ENCODE results near the gene ACTG2.

ACTG2 gene

DNA sequence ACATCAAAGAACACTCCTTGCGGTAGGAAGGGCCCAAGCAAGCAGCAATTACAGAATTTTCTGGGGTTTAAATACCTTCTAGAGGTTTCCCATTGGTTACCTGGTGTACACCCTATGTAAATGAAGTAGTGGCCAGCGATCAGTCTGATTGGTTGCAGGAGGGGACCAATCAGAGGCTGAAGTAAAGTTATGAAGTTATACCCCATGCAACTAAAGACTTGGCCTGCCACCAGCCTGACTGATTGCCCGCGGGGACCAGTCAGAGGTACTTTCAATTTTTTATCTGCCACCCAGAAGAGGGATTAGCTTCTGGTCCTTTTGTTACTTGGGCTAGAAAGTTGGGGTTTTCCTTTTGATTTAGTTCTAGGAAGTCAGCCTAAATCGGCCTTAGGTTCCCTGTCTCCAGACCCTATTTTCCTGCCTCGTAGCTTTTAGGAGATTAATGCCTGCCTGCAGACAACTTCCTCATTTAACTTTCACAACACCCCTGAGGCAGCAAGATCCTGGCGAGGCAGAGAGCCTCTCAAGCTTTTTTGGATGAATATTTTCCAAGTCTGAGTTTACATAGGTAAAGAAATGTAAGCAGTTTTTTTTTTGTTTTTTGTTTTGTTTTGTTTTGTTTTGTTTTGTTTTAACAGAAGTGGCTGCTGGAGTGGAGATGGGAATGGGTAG is 32.4 kb downstream of the ACTG2 start:
- peak in 1 of 2 experiments; percentile 77 for DNase-seq (ENCODE audit: low read depth in 1 of 2, low spot score in 1 of 2)
- in situ Hi-C loops (cut with HindIII; ENCODE audit: low pct_unique_long_range_greater_than_20kb, low sequenced_read_pairs), result no loop called here
- TF ChIP-seq JUND (IDR thresholded peaks at IDR 0.05; ENCODE audit: low read depth), result no peak

DNA sequence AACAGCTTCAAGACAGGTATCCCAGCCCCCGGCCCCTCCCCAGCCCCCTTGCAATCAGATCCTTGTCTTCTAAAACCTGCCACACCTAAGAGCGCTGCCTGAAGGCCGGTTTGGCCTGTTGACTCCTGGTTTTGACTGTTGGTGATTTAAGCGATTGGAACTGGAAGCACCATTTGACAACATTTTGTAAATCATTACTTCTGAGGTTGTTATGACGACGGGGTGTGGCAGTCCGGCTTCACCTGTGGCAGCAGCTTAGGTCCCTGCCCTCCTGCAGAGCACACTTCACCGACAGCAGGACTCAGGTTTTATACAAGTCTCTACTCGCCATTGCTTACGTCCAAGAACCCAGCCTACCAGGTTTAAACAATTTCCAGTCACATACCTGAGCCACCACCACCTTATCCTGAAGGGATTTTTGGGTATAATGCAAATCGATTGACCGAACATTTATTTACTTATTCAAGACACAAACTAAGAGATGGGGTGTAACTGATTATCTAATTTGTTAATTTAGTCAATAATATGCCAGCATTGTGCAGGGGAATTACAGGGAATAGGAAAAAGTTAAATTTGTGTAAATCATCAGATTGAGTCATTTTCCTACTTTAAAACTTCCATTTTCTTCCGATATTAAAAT is 33.2 kb downstream of the ACTG2 start:
- TF ChIP-seq JUND (IDR thresholded peaks at IDR 0.05; ENCODE audit: low read depth), result no peak
- in situ Hi-C loops (cut with HindIII; ENCODE audit: low pct_unique_long_range_greater_than_20kb, low sequenced_read_pairs), result no loop called here
- peak in 1 of 2 experiments; percentile 31 for DNase-seq (ENCODE audit: low read depth in 1 of 2, low spot score in 1 of 2)

DNA sequence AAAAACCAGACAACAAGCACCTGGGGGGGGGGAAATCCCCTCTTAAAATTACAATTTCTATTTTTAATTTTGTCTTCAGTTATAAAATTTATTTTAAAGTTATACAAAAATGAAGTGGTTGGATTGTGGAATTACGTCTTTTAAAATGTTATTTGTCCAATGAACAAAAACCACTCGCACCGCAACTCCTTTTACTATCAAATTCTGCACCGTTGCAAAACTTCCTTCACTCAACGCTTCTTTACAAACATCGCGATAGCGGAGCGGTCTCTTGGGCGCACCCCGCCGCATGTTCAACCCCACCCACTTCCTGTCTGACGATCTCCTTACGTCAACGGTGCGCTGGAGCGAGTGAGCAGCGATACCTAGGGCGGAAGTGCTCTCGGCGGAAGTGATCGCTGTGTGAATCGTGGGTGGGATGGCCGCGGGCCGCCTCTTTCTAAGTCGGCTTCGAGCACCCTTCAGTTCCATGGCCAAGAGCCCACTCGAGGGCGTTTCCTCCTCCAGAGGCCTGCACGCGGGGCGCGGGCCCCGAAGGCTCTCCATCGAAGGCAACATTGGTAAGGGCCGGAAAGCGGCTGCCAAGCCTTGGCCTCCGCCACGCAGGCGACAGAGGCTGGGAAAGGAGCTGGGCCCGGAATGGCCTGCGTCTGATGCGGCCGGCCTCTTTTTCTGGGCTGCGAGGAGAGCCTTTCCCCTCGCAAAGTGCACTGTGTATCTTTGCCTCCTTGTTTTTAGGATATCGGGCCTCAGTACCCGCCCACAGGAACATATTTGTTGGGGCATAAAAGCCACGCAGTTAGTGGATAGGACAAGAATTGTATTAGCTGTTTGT is 33.9 kb downstream of the ACTG2 start, which contains the start of gene DGUOK:
DGUOK (plus strand) TSS at position 388 of the 835 bp plus-strand sequence; CDS start at position 419, 31 bp downstream.
- no peak for TF ChIP-seq JUND (IDR thresholded peaks at IDR 0.05; ENCODE audit: low read depth)
- in situ Hi-C loops (cut with HindIII; ENCODE audit: low pct_unique_long_range_greater_than_20kb, low sequenced_read_pairs), result no loop called here
- DNase-seq (ENCODE audit: low read depth in 1 of 2, low spot score in 1 of 2), result peak; percentile 64 to 98

DNA sequence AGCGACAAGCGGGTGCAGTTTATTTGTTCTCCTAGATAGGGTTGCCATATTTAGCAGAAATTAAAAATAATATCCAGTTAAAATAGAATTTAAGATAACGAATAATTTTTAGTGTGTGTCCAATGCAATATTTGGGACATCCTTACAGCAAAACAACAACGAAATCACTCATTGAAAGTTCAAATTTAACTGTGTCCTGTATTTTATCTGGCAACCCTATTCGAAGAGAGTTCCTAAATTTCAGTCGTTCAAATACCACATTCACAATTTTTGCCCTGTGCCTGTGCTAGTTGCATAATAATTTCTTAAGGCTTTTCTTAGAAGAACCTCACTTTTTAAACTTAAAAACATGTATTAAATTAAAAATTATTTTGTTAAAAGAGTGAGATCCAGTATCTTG is 34.5 kb downstream of the ACTG2 start:
- TF ChIP-seq JUND (IDR thresholded peaks at IDR 0.05; ENCODE audit: low read depth), result no peak
- no peak for DNase-seq (ENCODE audit: low read depth in 1 of 2, low spot score in 1 of 2)
- in situ Hi-C loops (cut with HindIII; ENCODE audit: low pct_unique_long_range_greater_than_20kb, low sequenced_read_pairs), result no loop called here

DNA sequence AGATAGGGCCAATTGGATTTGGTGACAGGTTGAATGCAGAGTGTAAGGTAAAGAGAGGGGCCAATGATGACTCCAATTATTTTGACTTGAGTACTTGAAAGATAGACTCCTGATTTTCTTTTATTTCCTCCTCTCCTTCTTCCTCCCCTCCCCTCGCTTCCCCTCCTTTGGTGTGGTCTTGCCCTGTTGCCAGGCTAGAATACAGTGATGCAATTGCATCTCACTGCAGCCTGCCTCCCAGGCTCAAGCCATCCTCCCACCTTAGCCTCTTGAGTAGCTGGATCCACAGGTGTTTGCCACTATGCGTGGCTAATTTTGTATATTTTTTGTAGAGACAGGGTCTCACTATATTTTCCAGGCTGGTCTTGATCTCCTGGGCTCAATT is 36.1 kb downstream of the ACTG2 start:
- in situ Hi-C loops (cut with HindIII; ENCODE audit: low pct_unique_long_range_greater_than_20kb, low sequenced_read_pairs), result no loop called here
- DNase-seq (ENCODE audit: low read depth in 1 of 2, low spot score in 1 of 2), result no peak
- TF ChIP-seq JUND (IDR thresholded peaks at IDR 0.05; ENCODE audit: low read depth), result no peak

DNA sequence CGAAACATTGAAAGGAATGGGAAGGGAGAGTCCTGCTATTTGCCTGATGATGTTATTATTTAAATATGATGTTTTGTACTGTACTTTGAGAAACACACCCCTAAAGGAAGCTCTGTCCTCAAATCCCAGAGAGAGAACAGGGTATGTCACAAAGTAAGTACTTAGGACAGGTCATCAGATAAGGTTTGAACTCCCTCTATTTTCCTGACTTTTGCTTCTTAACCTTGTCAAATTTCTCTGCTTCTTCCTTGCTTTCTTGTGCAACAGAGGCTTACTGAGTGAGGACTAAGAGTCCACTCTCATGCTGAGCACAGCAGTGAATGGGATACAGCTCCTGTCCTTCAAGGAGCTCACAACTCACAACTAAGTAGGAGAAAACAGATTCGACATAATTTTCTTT is 37.6 kb downstream of the ACTG2 start:
- in situ Hi-C loops (cut with HindIII; ENCODE audit: low pct_unique_long_range_greater_than_20kb, low sequenced_read_pairs), result no loop called here
- DNase-seq (ENCODE audit: low read depth in 1 of 2, low spot score in 1 of 2), result no peak
- TF ChIP-seq JUND (IDR thresholded peaks at IDR 0.05; ENCODE audit: low read depth), result no peak

DNA sequence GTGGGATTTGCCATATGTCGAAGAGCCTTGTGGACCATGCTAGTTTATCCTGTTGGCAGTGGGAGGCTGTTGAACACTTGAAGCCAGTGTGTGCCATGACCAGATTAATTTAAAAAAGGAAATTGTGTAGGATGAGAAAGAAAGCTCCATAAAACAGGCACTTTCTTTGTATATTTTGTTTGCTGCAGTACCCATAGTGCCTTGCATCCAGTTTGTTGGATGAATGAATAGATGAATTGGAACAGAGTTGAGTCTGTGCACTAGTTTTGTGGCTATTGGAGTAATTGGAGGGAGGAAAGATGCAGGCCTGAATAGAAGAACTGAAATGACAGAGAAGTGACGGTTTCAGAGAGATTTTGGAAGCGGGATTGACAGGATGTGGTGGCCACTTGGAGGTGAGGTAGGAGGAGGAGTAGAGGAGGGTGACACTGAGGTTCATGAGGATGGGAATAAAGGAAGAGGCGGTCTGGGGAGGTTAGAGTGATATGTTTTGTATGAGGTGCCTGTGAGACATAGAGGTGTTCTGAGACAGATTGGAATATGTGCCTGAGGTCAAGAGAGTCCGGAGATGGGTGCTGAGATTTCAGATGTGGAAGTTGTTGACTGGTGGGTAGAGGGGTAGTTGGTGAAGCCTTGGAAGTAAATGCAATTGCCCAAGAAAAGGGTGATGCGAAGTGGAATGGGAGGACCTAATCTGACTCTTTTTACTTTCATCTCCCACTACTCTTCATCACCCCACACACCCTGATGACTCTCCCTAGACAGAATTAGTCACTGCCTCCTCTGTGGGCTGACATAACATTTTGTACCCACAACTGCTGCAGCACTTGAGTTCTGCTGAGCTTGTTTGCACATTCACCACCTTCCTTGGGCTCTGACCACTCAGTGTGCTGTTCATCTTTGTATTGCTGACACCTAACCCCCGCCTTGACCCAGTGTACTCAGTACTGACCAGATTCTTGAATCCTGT is 39.0 kb downstream of the ACTG2 start:
- no peak for DNase-seq (ENCODE audit: low read depth in 1 of 2, low spot score in 1 of 2)
- TF ChIP-seq JUND (IDR thresholded peaks at IDR 0.05; ENCODE audit: low read depth), result no peak
- in situ Hi-C loops (cut with HindIII; ENCODE audit: low pct_unique_long_range_greater_than_20kb, low sequenced_read_pairs), result no loop called here

DNA sequence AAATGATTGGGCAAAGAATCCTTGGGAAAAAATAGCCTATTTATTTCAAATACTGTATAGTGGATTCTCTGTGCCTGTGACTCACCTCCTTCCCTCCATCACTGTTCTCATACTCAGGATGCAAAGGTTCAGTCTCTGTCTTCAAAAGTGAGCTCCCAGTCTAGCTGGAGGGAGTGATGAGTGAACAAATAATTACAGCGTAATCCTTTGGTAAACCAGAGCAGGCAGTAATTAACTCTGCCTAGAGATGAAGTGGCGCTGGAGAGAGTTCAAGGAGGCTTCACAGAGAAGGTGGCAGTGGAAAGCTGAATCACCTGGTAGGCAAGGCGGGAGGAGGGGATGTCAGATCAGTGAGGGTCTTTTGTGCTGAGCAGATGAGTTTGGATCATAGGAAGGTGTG is 40.4 kb downstream of the ACTG2 start:
- in situ Hi-C loops (cut with HindIII; ENCODE audit: low pct_unique_long_range_greater_than_20kb, low sequenced_read_pairs), result no loop called here
- no peak for TF ChIP-seq JUND (IDR thresholded peaks at IDR 0.05; ENCODE audit: low read depth)
- no peak for DNase-seq (ENCODE audit: low read depth in 1 of 2, low spot score in 1 of 2)

DNA sequence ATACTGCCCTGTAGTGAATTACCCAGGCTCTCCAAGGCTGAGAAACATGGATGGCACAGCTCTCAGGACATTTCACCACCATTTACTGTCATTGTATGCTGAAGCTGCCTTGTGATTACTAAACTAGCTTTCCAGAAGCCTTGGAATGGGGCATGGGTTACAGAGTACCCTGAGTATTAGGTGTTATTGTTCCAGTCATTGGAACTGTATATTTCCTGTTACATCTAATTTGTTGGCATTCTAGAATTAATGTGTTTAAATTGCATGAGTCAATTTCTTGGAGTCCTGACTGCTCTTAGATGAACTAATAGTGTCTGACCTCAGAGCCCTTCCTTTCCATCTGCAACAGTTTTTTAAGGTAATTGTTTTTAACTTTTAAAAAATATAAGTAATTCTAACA is 42.8 kb downstream of the ACTG2 start:
- in situ Hi-C loops (cut with HindIII; ENCODE audit: low pct_unique_long_range_greater_than_20kb, low sequenced_read_pairs), result no loop called here
- DNase-seq (ENCODE audit: low read depth in 1 of 2, low spot score in 1 of 2), result no peak
- TF ChIP-seq JUND (IDR thresholded peaks at IDR 0.05; ENCODE audit: low read depth), result no peak

DNA sequence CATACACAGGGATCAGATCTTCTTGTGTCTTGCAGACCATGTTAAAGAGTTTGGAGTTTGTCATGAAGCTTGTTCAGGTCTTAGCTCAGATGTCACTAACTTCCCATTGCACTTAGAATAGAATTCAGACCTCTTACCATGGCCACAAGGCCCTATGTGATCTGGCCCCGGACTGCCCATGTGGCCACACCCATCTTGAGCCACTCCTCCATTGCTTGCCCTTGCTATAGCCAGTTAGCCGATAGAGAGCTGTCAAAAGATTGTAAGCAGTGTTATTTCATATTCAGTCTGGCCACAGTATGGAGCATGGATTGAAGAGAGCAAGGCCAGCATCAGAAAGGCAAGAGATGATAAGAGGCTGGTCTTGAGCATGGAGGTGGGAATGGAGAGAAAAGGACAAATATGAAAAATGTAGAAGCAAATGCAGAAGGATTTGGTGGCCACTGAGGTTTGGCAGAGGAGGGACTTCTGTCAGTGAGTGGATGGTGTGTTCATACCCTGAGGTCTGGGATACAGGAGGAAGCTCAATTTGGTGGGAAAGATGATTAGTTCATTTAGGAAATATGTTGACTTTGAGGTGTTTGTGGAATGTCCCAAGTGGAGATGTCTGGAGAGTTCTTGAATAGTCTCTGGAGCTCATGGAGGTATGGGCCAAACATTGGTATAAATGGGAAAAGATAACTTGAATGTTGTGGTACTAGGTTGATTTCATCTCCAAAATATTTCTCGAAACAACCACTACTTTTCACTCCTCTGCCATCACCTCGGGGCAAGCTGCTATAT is 44.5 kb downstream of the ACTG2 start:
- in situ Hi-C loops (cut with HindIII; ENCODE audit: low pct_unique_long_range_greater_than_20kb, low sequenced_read_pairs), result no loop called here
- no peak for DNase-seq (ENCODE audit: low read depth in 1 of 2, low spot score in 1 of 2)
- TF ChIP-seq JUND (IDR thresholded peaks at IDR 0.05; ENCODE audit: low read depth), result no peak

DNA sequence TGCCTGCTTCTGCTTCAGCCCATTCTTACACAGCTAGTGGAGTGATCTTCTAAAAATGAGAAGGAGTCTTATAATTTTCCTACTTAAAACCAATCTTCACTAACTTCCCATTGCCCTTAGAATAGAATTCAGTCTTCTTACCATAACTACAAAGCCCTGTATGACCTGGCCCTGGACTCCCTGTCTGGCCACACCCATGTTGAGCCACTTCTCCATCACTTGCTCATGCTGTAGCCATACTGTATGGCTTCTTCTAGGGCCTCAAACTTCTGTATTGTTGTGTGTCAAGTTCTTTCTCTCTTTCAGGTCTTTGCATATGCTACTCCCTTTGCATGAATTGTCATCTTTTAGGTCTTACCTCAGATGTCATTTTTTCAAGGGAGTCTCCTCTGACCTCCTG is 45.1 kb downstream of the ACTG2 start:
- no peak for DNase-seq (ENCODE audit: low read depth in 1 of 2, low spot score in 1 of 2)
- in situ Hi-C loops (cut with HindIII; ENCODE audit: low pct_unique_long_range_greater_than_20kb, low sequenced_read_pairs), result no loop called here
- no peak for TF ChIP-seq JUND (IDR thresholded peaks at IDR 0.05; ENCODE audit: low read depth)
